NCI-H345 treated with DMSO at 0.1 percent for 48 hours (cell line): ENCODE results near the gene AREL1.

Source experiments
- DNase-seq: peaks from one replicate; lab custom pipeline; 2025; ENCODE audit not compliant: unreplicated experiment; lab: John Stamatoyannopoulos, UW

Gene AREL1

GRCh38 chr14:74661726-74662450, 51.0 kb downstream of the AREL1 start:
- no peak for DNase-seq

- no peak for DNase-seq
Observed at GRCh38 chr14:74660863-74661262, 52.0 kb downstream of the AREL1 start.

GRCh38 chr14:74660167-74660566, 52.7 kb downstream of the AREL1 start:
- no peak for DNase-seq

DNA sequence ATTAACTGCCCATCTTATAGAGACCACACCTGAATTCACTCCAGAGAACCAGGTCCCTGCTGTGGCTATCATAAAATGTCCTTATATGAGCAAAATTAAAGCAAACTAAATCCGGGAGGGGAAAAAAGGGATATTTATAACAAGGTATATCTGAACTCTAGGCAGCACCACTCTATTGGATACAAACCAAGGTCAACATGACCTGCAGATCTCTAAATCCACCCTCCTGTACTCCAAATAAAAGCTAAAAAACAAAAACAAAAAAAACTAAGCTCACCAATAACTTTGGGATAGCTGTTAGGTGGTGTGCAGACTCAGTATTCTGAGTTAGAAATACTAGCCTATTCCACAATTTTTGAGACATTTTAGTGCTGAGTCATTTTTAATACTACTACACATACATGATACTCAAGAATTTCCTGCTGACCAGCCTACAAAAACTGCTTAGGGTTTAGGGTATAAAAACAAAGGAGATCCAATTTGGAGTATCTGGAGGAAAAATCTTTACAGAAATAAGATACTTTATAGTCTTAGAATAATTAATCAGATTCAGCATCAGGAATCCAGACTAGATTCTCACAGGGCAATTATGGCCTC, 54.2 kb downstream of the AREL1 start:
- no peak for DNase-seq

DNA sequence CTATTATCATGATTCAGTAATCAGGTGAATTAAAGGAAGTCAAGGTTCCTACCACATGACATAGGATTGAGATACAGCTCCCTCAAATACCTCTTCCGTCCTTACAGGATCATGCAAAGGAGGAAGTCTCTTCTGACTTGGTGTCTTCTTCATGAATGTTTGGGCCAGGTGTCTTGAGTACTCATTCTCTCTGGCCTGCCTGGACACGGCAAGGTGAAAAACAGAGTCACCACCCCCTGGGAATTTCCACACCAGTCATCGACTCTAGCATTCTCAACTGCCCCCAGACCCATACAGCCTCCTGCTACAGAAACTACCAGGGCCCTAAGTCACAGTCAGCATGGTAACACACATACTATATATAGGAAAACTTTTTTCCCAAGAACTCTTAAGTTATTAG, 55.9 kb downstream of the AREL1 start:
- DNase-seq: no peak

GRCh38 chr14:74655599-74656395, 57.1 kb downstream of the AREL1 start:
- no peak for DNase-seq

DNA sequence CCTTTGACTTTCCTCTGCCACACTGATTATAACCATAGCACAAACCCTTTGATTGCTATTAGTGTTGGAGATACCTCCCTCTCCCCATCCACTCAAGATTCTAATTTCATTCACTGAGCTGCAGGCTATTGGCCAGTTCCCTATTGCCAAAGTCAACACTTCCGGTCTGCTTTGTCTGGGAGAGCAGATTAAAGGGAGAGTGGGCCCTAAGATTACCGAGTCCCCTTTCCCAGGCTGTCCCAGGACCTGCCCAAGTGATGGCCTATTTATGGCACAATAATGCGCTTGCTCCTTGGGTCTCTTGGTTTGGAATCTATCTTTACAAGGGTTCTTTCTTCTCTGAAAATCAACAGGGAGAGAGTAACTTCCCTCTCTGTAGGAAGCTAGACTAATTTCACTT, 57.9 kb downstream of the AREL1 start:
- DNase-seq: no peak

- no peak for DNase-seq
Observed at GRCh38 chr14:74653386-74654138, 59.3 kb downstream of the AREL1 start.

- DNase-seq: no peak
Observed at GRCh38 chr14:74652541-74652940, 60.3 kb downstream of the AREL1 start.

DNA sequence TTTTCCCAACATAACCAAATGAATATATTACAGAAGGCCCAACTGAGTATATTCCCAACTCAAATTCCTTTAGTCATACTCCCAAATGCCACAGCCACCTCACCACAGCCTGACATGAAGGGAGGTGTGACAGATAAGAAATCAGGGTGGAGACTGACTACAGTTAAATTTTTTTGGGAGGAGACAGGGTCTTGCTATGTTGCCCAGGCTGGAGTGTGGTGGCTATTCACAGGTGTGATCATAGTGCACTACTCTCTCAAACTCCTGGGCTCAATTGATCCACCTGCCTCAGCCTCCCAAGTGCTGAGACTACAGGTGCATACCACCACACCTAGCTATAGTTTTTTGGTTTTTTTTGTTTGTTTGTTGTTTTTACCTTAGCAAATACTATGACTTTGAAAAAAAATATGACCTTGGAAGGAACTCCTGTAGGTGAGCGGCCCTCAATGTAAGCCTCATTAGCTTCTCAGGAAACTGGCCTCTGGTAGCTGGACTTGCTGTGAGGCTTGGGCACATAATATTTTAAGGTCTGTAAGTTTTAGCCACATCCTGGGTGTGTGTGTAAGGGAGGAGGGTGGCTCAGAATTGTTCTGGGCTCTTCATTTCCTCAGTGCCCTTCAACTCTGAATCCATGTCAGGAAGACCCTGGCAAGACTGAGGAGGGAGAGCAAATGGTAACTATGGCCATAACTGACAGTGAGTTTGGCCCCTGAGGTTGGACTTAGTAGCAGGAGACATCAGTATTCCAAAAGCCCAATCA, 61.8 kb downstream of the AREL1 start:
- DNase-seq: no peak

GRCh38 chr14:74649673-74650072, 63.2 kb downstream of the AREL1 start:
- DNase-seq: no peak

DNA sequence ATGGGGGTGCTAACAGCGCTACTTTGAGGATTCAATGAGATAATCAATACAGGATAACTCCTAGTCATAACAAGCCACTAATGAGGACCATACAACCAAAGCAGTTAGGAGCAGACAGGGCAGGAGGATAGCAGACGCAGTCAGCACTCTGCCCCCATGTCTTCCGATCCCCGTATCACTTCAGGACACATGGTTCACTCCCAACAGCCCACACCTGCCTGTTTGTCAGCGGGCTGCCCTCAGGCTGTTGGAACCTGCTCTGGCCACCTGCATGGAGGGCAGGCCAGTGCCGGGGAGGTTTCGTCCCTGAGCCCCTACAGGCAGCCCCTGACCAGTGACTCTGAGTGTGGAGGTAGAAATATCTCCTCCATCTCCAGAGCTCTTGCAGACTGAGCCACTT, 63.7 kb downstream of the AREL1 start:
- no peak for DNase-seq

DNA sequence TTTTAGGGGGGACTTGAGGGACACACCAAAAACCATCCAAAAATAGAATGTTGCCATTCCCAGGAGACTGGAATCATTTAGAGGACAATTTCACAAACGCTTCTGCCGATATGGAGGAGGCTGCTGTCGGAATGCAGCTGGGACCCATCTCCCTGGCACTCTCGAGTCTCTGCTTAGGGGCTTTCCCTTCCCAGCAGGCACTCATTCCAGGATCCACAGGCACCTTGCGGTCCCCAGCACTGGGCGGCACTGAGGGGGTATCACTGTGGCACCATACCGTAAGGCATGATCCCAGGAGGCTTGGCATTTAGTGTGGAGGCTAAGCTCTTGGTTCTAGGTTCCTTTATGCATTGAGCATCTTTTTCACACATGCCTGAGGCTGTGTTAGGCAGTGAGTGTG, 64.3 kb downstream of the AREL1 start:
- no peak for DNase-seq

DNA sequence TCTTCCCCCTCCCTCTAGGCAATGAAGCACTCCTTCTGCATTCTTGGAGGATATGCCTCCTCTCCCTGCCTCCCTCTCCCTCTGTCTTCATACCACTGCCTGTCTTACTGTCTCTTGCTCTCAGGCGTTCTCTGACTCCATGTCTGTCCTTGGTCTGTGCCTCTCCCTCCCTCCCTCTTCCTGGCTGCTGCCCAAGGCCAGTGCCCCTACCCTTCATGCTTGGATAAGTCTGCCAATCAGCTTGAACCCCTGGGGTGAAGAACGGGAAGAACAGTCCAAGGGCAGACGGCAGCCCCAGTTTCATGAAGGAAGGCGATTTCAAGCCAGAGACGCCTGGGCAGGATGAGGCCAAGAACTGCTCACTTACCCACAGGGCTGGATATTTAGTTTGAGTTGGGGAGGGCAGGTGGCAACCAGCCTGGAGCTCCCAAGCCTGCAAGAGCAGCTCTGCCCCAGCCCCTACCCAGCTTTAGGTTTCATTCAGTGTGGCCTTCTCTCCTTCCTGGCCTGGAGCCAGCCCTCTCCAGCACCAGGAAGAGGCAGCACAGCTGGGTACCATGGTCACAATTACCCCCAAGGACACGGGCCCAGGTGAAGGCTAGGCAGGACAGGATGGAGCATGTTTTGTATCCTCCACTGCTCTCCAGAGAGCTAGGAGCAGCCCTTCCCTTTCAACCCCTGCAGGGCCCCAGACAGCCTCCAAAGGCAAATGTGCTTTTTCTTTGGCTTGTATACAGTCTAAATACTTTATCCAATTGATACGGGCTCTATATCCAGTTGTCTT, 65.0 kb downstream of the AREL1 start:
- peak; percentile 80 for DNase-seq

DNA sequence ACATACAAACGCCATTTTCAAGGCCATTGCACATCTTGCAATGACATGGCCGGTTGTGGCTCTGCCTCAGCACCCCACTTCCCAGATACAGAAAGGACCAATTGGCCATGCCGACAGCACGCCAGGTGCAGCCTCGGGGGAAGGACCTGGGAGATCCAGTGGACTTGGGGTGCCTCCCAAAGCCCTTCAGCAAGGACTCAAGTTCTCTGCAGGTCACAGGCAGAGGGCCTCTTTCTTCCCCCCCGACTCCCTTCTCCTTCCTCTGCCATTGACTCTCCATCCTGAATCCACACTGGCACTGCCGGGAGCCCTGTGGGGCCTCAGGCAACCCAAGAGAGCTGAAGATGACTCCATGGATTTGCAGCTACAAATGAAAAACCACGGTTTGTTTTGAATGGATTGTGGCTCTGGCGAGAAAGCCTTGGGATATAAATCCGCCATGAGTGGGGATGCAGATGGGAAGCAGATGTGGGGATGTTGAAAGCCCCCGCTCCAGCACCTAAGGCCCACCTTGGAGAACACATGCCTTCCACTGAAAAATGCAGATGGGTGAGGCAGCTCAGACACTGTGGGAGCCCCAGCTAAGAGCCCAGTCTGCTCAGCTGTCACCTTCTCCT, 65.7 kb downstream of the AREL1 start:
- DNase-seq: no peak

DNA sequence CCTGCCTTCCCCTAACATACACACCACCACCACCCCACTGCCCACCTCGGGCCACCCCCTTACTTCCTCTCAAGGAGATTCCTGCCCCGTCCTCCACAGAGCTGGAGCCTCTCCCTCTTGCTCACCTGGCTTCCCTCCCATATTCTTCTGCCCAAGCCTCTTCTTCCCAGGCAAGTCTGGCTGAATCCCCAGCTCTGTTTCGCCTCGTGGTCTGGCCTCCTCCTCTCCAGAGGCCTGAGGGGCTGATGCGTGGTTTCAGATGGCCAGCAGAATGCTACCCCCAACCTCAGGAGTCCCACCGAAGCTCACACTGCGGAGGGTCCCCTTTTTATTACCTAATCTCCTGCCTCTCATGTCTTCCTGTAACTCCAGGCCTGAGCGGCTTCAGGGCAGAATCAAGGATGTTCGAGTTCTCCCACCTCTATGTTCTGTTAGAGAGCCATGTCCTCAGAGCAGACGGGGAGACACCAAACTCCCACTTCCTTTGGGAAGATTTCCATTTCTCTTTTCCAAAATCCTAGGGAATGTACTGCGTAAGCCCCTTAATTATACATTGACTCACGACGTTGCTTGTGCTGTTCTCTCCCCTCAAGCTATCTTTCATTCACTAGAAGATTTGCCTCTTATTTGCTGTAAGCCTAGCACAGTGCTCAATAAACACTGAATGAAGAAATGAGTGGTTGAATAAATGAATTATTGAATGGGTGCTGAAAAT, 67.0 kb downstream of the AREL1 start:
- DNase-seq: no peak

DNA sequence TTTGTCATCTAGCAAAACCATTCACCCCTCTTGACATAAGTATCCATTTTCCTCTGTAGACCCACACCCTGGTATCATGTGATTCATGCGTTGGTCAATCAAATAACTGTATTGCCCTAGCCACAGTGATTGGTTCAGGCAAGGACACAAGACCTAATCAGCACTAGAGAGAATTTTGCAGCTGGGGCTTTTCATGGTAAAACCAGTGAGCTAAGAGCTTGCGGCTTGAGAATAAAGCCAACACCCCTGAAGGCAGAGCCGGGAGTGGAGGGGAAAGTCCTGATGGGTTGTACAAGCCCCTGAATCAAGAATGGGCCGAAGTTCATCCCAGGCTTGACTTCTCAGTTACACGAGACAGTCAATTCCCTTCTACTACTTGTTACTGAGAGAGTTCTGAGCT, 67.6 kb downstream of the AREL1 start:
- DNase-seq: no peak

DNA sequence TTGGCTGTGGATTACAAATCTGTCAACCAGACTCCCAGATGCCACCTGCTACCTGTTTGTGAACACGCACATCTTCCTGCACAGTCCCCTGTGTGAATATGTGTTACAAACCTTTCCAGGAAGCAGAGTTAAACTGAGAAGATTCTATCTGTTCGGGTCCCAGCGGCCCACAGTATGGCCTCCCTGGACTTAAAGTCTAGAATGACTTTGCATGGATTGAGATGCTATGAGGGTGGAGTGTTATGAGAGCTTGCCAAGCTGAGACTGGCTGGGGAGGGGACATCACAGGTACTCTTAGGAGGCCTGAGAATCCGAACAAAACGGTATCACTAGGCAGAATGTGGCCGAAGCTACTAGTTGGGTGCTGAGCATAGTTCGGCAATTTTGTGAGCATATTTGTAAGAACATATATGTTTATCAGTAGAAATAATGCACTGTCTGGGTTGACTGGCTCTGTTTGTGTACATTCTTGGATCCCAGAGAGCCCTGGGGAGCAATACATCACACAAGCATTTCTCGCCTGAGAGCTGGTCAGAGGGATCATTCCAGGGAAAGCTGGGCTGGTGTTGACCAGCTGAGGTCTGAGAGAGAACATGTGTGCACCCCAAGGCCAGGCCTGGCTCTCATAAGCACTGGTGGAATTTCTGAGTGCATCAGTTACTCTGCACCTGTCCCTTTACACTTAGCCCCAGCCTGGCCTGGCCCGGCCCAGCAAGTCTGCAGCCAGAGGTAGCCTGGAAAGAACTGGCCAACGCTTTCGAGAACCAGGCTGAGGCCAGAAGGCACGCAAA, 71.1 kb downstream of the AREL1 start:
- no peak for DNase-seq
